Measurements from ENCODE around the gene RRM2. TPM values are rescaled to one million over a fixed set of nuclear protein-coding genes. Genes with fewer than 3 reads are reported as not detected.

Gene RRM2
- total RNA-seq, 4 donors from 2014 or later = 0.99 to 9.5 (median 1.8) TPM

DNA sequence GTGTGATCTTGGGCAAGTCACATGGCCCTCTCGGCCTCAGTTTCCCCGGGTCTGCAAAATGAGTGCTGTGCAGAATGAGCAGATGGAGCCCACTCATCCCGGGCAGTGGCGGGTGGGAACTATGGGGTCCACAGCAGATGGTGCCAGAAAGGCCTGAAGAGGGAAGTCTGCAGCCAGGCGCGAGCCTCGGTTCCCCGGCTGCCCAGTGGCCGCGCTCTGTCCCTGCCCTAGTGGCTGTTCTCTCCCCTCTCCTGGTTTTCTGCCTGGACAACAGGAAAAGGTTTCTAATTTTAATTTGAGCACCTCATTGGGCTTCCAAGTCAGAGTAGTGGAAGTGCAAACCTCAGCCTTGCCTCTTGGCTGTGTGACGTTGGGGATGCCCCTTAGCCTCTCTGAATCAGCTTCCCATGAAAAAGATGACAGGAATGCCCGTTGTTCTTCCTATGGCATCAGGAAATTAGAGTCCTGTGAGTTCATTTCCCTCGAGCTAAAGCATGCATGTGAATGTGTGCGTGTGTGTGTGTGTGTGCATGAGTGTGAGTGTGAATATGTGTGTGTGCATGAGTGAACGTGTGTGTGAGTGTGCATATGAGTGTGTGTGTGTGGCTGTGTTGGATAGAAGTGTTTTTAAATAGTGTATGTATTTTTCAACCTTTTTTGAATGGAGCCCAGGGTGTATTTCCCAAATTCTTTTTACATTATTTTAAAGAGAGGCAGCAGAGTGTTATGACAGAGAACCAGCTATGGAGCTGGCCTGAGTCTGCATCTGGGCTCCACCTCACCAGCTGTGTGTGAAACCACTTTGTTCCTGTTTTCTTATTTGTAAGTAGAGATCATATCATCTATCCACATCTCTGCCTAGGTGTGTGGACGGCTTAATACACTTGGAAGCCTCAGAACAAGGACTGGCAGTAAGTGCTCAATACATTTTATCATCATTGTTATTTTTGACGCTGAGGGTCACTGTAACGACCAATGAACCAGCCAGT lies 41.3 kb downstream of the RRM2 start:
- intact Hi-C loops (cut with DNase I; ENCODE audit: low total_unique reads) = no loop called here
- 88% methylated on average over 18 of the region's 18 CpGs for WGBS, 2 donors
- no peak overlapping the region for H3K4me3 ChIP-seq (ENCODE audit: low read depth, poor library complexity, severe bottlenecking)
- DNase-seq (ENCODE audit: low spot score in 2 of 2) = no peak
- TF ChIP-seq, protein P1, sequence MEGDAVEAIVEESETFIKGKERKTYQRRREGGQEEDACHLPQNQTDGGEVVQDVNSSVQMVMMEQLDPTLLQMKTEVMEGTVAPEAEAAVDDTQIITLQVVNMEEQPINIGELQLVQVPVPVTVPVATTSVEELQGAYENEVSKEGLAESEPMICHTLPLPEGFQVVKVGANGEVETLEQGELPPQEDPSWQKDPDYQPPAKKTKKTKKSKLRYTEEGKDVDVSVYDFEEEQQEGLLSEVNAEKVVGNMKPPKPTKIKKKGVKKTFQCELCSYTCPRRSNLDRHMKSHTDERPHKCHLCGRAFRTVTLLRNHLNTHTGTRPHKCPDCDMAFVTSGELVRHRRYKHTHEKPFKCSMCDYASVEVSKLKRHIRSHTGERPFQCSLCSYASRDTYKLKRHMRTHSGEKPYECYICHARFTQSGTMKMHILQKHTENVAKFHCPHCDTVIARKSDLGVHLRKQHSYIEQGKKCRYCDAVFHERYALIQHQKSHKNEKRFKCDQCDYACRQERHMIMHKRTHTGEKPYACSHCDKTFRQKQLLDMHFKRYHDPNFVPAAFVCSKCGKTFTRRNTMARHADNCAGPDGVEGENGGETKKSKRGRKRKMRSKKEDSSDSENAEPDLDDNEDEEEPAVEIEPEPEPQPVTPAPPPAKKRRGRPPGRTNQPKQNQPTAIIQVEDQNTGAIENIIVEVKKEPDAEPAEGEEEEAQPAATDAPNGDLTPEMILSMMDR (IDR thresholded peaks at IDR 0.05) = no peak
- no peak for TF ChIP-seq POLR2A (IDR thresholded peaks at IDR 0.05)

DNA sequence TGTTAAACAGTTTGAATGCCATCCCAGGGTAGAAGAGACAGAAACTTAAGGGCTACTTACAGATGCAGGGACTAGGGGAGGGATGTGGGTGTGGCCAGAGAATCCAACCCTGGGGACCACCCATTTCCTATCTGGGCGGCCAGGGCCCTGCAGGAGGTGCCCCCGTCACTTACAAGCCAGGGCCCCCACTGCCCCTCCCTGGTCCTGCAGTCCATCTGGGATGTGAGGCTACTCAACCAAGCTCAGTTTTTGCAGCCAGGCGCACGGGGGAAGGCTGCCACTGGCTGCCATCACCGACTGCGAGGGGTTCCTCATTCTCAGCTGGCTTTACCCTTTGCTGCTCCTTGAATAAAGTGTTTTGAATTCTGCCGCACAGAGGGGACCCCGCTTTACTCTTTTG lies 42.1 kb downstream of the RRM2 start:
- WGBS, 2 donors = 91 to 96% methylated on average over 7 to 8 of the region's 8 CpGs
- no peak for DNase-seq (ENCODE audit: low spot score in 2 of 2)
- intact Hi-C loops (cut with DNase I; ENCODE audit: low total_unique reads) = no loop called here
- TF ChIP-seq, protein P1 (IDR thresholded peaks at IDR 0.05) = no peak
- no peak for TF ChIP-seq POLR2A (IDR thresholded peaks at IDR 0.05)
- H3K4me3 ChIP-seq (ENCODE audit: low read depth, poor library complexity, severe bottlenecking) = no peak overlapping the region

DNA sequence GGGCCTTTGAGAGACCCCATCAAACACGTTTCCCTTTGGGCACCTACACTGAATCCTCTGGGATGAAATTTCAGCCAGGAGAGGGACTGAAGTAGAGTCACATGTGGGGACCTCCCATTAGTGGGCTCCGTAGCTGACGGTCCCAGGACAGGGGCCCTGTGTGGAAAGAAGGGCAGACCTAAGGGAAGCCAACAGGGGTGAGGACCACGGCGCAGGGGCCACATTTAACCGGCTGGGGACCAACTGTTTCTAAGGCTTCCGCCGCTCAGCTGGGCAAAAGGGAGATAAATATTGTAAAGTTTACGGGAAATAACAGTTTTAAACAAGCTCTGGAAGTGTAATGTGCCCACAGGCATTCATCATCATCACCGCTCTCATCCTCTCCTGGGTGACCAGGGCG lies 42.7 kb downstream of the RRM2 start:
- TF ChIP-seq POLR2A (IDR thresholded peaks at IDR 0.05) = no peak
- TF ChIP-seq, protein P1 (IDR thresholded peaks at IDR 0.05) = no peak
- H3K4me3 ChIP-seq (ENCODE audit: low read depth, poor library complexity, severe bottlenecking) = no peak overlapping the region
- intact Hi-C loops (cut with DNase I; ENCODE audit: low total_unique reads) = no loop called here

DNA sequence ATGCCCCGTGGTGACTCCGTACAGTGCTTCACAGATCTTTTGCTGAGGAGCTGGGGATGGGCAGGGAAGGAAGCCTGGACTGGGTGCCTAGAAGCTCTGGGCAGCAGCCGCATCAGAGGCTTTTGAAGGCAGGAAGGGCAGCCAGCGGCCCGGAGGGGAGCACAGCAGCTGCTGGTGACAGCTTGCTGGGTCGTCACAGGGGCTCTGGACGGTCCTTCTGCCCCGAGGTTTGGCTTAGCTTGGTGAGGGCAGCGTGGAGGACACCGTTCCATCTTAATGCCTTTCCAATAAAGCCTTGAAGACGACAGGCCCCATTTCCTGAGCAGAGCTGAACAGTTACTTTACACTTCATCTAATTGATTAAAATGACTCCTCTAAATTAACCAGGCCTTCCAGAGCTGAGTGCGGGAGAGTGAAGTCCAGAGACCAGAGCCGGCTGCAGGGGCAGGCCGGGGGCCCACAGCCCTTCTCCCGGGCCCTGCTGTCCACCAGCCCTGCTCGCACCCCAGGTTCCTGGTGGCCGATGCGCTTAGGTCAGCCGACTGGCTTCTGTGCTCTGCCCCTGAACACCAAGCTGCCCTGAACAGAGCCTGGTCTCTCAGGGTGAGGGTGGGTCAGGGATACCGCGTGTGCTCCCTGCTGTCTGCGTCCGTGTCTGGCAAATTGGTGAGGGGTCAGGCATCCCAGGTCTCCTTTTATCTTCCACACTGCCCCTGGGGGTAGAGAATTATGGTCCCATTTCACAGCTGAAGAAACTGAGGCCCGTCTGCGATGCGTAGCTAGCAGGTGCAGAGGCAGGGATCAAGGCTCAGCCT lies 43.5 kb downstream of the RRM2 start:
- TF ChIP-seq POLR2A (IDR thresholded peaks at IDR 0.05) = no peak
- TF ChIP-seq, protein P1 (IDR thresholded peaks at IDR 0.05) = no peak
- H3K4me3 ChIP-seq (ENCODE audit: low read depth, poor library complexity, severe bottlenecking) = no peak overlapping the region
- 92 to 94% methylated on average over 26 of the region's 26 CpGs for WGBS, 2 donors
- no peak for DNase-seq (ENCODE audit: low spot score in 2 of 2)
- intact Hi-C loops (cut with DNase I; ENCODE audit: low total_unique reads) = no loop called here

More for the DNA sequence above, 42.7 kb downstream of the RRM2 start:
- DNase-seq (ENCODE audit: low spot score in 2 of 2) = no peak
- 91 to 97% methylated on average over 11 of the region's 11 CpGs for WGBS, 2 donors

DNA sequence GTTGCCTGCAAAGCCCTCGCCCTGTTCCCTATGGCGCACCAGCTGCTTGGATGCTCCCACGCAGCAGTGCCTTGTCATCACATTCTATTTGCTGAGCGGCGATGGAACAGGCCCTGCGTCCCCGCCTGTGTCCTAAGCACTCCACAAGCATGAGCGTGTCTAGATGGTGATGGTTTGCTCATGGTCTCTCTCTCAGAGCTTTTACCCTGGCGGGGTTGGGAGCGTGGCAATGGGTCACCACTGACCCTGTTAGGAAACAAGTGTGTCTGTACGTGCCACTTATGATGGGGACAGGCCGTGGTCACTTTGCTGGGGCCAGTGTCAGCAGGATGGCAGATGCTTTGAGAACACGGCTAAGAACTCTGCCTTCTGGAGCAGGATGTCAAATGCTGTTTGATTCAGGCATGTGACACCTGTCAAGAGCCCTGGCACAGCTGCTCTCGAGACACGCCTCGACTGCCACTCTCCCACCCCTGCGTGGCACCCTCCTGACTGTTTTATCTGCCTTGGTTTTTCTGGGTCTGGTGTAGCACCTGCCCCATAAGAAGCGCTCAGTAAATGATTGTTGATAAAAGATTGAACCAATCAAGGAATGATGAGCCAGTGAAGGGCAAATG lies 44.2 kb downstream of the RRM2 start:
- no peak for TF ChIP-seq POLR2A (IDR thresholded peaks at IDR 0.05)
- TF ChIP-seq, protein P1 (IDR thresholded peaks at IDR 0.05) = no peak
- H3K4me3 ChIP-seq (ENCODE audit: low read depth, poor library complexity, severe bottlenecking) = no peak overlapping the region
- DNase-seq (ENCODE audit: low spot score in 2 of 2) = no peak
- intact Hi-C loops (cut with DNase I; ENCODE audit: low total_unique reads) = no loop called here
- WGBS, 2 donors = 83 to 92% methylated on average over 18 of the region's 18 CpGs
